Measurements from ENCODE around the gene ANTKMT. TPM values are rescaled to one million over a fixed set of nuclear protein-coding genes. Genes with fewer than 3 reads are reported as not detected.

Gene ANTKMT
- total RNA-seq, 2 donors from 2014 or later, result 36.9 to 40.6 TPM

DNA sequence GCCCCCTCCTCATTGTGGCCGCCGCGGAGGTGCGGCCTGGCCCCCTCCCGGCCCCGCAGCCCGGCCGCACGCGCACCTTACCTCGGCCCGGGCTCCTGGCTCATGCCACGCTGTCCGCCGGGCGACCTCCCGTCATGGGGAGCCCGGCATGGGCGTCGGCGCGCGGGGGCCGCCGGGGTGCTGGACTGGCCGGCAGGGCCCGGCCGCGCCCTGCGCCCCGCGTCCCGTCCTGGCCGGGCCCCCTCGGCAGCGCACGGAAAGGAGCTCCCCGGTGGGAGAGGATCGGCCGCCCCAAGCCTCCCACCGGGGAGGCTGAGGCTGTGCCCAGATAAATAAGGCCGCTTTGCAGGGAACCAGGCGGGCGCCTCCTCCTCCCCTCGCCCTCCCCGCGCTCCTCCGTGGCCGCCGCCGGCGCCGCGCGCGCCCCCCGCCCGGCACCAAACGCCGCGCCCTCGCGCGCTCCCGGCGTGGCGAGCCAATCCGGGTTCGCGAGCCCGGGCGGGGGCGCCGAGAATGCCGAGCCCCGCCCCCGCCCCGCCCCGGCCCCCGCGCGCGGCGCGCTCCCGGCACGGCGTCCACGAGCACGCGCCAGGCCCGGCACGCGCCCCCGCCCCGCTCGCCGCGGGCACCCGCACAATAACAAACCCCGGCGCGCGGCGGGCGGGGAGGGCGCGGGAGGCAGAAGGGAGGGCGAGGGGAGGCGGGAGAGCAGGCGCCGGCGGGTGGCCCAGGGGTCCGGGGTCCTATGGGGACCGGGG, 15.3 kb upstream of the ANTKMT start, which contains the start of gene FBXL16:
Gene FBXL16, minus strand, starts transcription at position 371 of the 758 bp plus-strand sequence. CDS start 8,396 bp downstream, outside the sequence.
- WGBS, 2 experiments (ENCODE audit: insufficient coverage in 1 of 2, insufficient read length in 1 of 2), result 0 to 1% methylated on average over 17 to 102 of the region's 115 CpGs
- no peak within 1 kb of the TSS for H3K27ac Mint-ChIP-seq
- H3K27me3 Mint-ChIP-seq (ENCODE audit: insufficient read depth), result peaks cover 88% of the 10 kb centered on the region
- H3K36me3 Mint-ChIP-seq (ENCODE audit: low read depth), result no peaks in the 10 kb centered on the region
- Histone ChIP-seq H3K27ac (ENCODE audit: low read depth, low read length) (no peak within 1 kb of the TSS), H3K27me3 (ENCODE audit: control insufficient read depth, insufficient read depth, low read length, poor library complexity, severe bottlenecking) (peaks cover 92% of the 10 kb centered on the region), H3K36me3 (ENCODE audit: control insufficient read depth, insufficient read depth, low read length) (no peaks in the 10 kb centered on the region), H3K4me1 (ENCODE audit: control insufficient read depth, insufficient read depth, low read length) (no peaks in the 10 kb centered on the region), H3K4me3 (ENCODE audit: low read length) (no peak within 1 kb of the TSS), H3K9me3 (ENCODE audit: control insufficient read depth, low read length) (no peaks in the 10 kb centered on the region), H3K9ac (ENCODE audit: extremely low read depth, low read length, poor library complexity, severe bottlenecking) (no peak within 1 kb of the TSS)
- H3K4me3 Mint-ChIP-seq, result peak within 1 kb of the TSS; percentile 48
- TF ChIP-seq, protein P1, sequence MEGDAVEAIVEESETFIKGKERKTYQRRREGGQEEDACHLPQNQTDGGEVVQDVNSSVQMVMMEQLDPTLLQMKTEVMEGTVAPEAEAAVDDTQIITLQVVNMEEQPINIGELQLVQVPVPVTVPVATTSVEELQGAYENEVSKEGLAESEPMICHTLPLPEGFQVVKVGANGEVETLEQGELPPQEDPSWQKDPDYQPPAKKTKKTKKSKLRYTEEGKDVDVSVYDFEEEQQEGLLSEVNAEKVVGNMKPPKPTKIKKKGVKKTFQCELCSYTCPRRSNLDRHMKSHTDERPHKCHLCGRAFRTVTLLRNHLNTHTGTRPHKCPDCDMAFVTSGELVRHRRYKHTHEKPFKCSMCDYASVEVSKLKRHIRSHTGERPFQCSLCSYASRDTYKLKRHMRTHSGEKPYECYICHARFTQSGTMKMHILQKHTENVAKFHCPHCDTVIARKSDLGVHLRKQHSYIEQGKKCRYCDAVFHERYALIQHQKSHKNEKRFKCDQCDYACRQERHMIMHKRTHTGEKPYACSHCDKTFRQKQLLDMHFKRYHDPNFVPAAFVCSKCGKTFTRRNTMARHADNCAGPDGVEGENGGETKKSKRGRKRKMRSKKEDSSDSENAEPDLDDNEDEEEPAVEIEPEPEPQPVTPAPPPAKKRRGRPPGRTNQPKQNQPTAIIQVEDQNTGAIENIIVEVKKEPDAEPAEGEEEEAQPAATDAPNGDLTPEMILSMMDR (conservative IDR thresholded peaks at IDR 0.05), result no peak
- DNase-seq, result peak; percentile 68
- H3K9me3 Mint-ChIP-seq, result no peaks in the 10 kb centered on the region
- H3K4me1 Mint-ChIP-seq, result no peaks in the 10 kb centered on the region

DNA sequence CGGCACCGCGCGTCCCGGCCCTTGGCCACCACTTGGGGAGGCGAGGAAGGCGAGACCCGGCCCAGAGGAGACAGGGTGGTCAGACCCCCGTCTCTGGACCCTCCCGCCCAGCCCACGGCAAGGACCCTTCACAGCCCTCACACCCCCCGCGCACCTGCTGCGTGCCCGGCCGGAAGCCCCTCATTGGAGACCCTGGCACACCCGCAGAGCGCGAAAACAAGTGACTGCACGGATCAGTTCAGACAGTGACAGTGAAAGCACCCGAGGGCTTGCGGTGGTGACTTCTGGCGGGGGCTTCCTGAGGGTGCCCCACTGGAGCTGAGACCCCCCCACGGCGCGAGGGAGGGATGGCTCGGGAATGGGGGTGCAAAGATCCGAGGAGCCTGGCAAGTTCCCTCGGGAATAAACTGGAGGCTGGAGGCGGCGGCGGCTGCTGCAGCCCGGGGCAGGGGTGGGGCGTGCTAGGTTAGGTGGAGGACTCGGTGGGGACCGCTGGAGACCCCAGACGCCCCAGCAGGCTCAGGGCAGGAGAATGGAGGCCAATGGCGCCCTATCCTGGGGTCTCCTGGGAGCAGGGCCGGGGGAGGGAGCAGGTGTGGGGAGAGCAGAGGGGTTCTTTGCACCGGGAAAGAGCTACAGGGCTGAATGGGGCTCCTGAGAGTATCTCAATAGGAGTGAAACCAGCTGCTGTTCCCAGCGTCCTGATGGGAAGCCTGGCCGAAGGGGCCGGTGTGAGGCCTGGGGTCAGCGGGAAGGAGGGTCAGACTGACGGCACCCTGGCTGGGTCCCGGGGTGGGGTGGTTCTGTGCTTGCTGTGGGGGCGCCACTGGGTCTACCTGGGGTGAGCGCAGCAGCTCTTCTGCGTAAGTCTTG, 14.5 kb upstream of the ANTKMT start:
- DNase-seq, result peak; percentile 70
- no peaks in the 10 kb centered on the region for H3K9me3 Mint-ChIP-seq
- TF ChIP-seq, protein P1 (conservative IDR thresholded peaks at IDR 0.05), result no peak
- Histone ChIP-seq H3K9ac (ENCODE audit: extremely low read depth, low read length, poor library complexity, severe bottlenecking) (no peak overlapping the region), H3K9me3 (ENCODE audit: control insufficient read depth, low read length) (no peaks in the 10 kb centered on the region), H3K4me3 (ENCODE audit: low read length) (no peak overlapping the region), H3K27me3 (ENCODE audit: control insufficient read depth, insufficient read depth, low read length, poor library complexity, severe bottlenecking) (peaks cover 92% of the 10 kb centered on the region), H3K36me3 (ENCODE audit: control insufficient read depth, insufficient read depth, low read length) (no peaks in the 10 kb centered on the region), H3K27ac (ENCODE audit: low read depth, low read length) (no peak overlapping the region), H3K4me1 (ENCODE audit: control insufficient read depth, insufficient read depth, low read length) (no peaks in the 10 kb centered on the region)
- H3K4me3 Mint-ChIP-seq, result peak overlapping the region; percentile 48
- no peaks in the 10 kb centered on the region for H3K4me1 Mint-ChIP-seq
- H3K36me3 Mint-ChIP-seq (ENCODE audit: low read depth), result no peaks in the 10 kb centered on the region
- WGBS, 2 experiments (ENCODE audit: insufficient coverage in 1 of 2, insufficient read length in 1 of 2), result 8 to 12% methylated on average over 20 to 49 of the region's 49 CpGs
- peaks cover 84% of the 10 kb centered on the region for H3K27me3 Mint-ChIP-seq (ENCODE audit: insufficient read depth)
- H3K27ac Mint-ChIP-seq, result no peak overlapping the region

DNA sequence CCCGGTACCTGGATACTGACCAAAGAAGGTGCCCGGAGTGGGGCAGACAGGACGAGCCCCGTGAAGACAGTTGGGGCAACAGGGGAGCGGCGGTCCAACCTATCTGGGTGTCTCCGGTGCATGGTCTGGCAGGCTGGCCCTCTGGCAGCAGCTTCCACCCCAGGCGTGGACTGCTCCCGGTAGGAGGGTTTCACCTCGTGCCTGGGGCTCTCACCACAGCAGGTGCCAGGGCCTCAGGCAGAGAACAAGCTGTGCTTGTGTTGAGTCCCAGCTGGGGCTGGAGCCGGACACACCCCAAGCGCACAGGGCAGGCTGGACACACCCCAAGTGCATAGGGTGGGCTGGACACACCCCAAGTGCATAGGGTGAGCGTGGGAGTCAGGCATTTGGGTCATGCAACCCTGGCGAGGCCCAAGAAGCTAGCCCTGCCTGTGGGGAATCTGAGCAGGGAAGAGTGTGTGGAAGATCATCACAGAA, 13.8 kb upstream of the ANTKMT start:
- Mint-ChIP-seq H3K27ac (no peak overlapping the region), H3K9me3 (no peaks in the 10 kb centered on the region), H3K4me3 (peak overlapping the region; percentile 48), H3K27me3 (ENCODE audit: insufficient read depth) (peaks cover 82% of the 10 kb centered on the region), H3K36me3 (ENCODE audit: low read depth) (no peaks in the 10 kb centered on the region), H3K4me1 (no peaks in the 10 kb centered on the region)
- no peaks in the 10 kb centered on the region for H3K36me3 ChIP-seq (ENCODE audit: control insufficient read depth, insufficient read depth, low read length)
- H3K27me3 ChIP-seq (ENCODE audit: control insufficient read depth, insufficient read depth, low read length, poor library complexity, severe bottlenecking), result peaks cover 87% of the 10 kb centered on the region
- no peaks in the 10 kb centered on the region for H3K4me1 ChIP-seq (ENCODE audit: control insufficient read depth, insufficient read depth, low read length)
- no peaks in the 10 kb centered on the region for H3K9me3 ChIP-seq (ENCODE audit: control insufficient read depth, low read length)
- TF ChIP-seq, protein P1 (conservative IDR thresholded peaks at IDR 0.05), result no peak
- H3K9ac ChIP-seq (ENCODE audit: extremely low read depth, low read length, poor library complexity, severe bottlenecking), result no peak overlapping the region
- DNase-seq, result no peak
- no peak overlapping the region for H3K27ac ChIP-seq (ENCODE audit: low read depth, low read length)
- 39 to 49% methylated on average over 12 to 14 of the region's 14 CpGs for WGBS, 2 experiments (ENCODE audit: insufficient coverage in 1 of 2, insufficient read length in 1 of 2)
- H3K4me3 ChIP-seq (ENCODE audit: low read length), result no peak overlapping the region
